K562 (cell line): Measurements from ENCODE around the gene ACBD6. TPM values are rescaled to one million over a fixed set of nuclear protein-coding genes. Genes with fewer than 3 reads are reported as not detected.
A peak's percentile ranks its signal among the peaks of the same experiment; 100 is the strongest.

Source experiments
- ATAC-seq: fragments of 200-7000 bp; cut with Tn5 transposase; 3 replicates; pipeline ENCODE4 v1.9.1; 2020; ENCODE audit warnings: moderate library complexity
- BruUV-seq: library from RNA; stranded (reverse); fragments of 400-500 nt; replicated peaks from 2 replicates; lab custom pipeline; 2021; lab: Mats Ljungman, UMichigan
- CTCF ChIA-PET: fragments of 300-600 bp; formaldehyde crosslinking; extraction: SDS; loops from one replicate; lab custom pipeline; 2021; ENCODE audit warnings: low intra/inter-chr PET ratio; lab: Yijun Ruan, JAX
- POLR2A ChIA-PET: fragments of 300-600, 350-650 bp; sonication (Branson Sonifier 250); formaldehyde crosslinking; extraction: SDS; loops from one replicate; lab custom pipeline; 2021; ENCODE audit warnings: antibody characterized with exemption, inconsistent platforms; lab: Yijun Ruan, JAX
- DNase-seq, 4 experiments: peaks; one replicate each; pipeline versions ENCODE4 v3.0.0 to v3.0.0-alpha.2; 2011 to 2018; ENCODE audit warnings: low spot score in 3 of 4, mixed read lengths in 3 of 4; ENCODE audit errors: extremely low read depth in 1 of 4
- FAIRE-seq: peaks from 2 replicates; lab custom pipeline; 2011; peaks lifted over from hg19 to GRCh38; lab: Jason Lieb, UNC
- H2AFZ ChIP-seq: 2 replicates; pipeline ENCODE4 v1.6.0; 2011; ENCODE audit warnings: low read depth, low read length, control low read depth, inconsistent platforms
- H3K27ac ChIP-seq: fragments of 200-600 bp; 3 replicates; pipeline ENCODE4 v1.8.0; 2011; ENCODE audit warnings: low read depth, mild to moderate bottlenecking, control low read depth, inconsistent platforms, low read length, moderate library complexity, mixed read lengths; ENCODE audit errors: extremely low read depth
- H3K27me3 ChIP-seq, 2 experiments: fragments of 300-600 bp in 1 of 2; 2 replicates in 1 of 2; 3 replicates in 1 of 2; pipeline versions ENCODE4 v1.6.0 to v1.8.0; 2011; ENCODE audit warnings: inconsistent platforms in 2 of 2, low read length in 2 of 2, mild to moderate bottlenecking in 1 of 2, mixed read lengths in 1 of 2, moderate library complexity in 1 of 2; ENCODE audit not compliant: control insufficient read depth in 2 of 2, insufficient read depth in 2 of 2
- H3K36me3 ChIP-seq: fragments of 300-600 bp; 3 replicates; pipeline ENCODE4 v1.8.0; 2011; ENCODE audit warnings: mild to moderate bottlenecking, low read length, inconsistent platforms; ENCODE audit not compliant: control insufficient read depth, insufficient read depth
- H3K4me1 ChIP-seq, 2 experiments: fragments of 200-600 bp in 1 of 2; replicated peaks in 1 of 2; 2 replicates in 1 of 2; 3 replicates in 1 of 2; pipeline versions ENCODE4 v1.5.1 to v1.8.0; 2011; ENCODE audit warnings: inconsistent platforms in 2 of 2, low read length in 2 of 2, mild to moderate bottlenecking in 1 of 2, mixed read lengths in 1 of 2, moderate library complexity in 1 of 2; ENCODE audit not compliant: control insufficient read depth in 2 of 2, insufficient read depth in 2 of 2
- H3K4me2 ChIP-seq: 2 replicates; pipeline ENCODE4 v1.6.1; 2011; ENCODE audit warnings: low read length, control low read depth, inconsistent platforms, mixed read lengths; ENCODE audit not compliant: insufficient read depth
- H3K4me3 ChIP-seq: fragments of 200-600 bp; sonication (generic), shearing (Covaris generic); 2 replicates; pipeline ENCODE4 v1.5.1; 2016; ENCODE audit warnings: control low read depth, inconsistent platforms
- H3K79me2 ChIP-seq: fragments of 200-600 bp; 3 replicates; pipeline ENCODE4 v1.8.0; 2011; ENCODE audit warnings: low read length, inconsistent platforms; ENCODE audit not compliant: control insufficient read depth, insufficient read depth
- H3K9ac ChIP-seq, 2 experiments: 2 replicates each; pipeline versions ENCODE4 v1.6.0 to v1.6.1; 2011; ENCODE audit warnings: low read depth in 2 of 2, low read length in 2 of 2, control low read depth in 1 of 2, inconsistent platforms in 1 of 2, mild to moderate bottlenecking in 1 of 2, mixed read lengths in 1 of 2; ENCODE audit not compliant: insufficient read depth in 1 of 2
- H3K9me1 ChIP-seq: one replicate; pipeline ENCODE4 v1.6.0; 2011; ENCODE audit warnings: inconsistent platforms, mild to moderate bottlenecking, low read length, moderate library complexity; ENCODE audit not compliant: control insufficient read depth, insufficient read depth
- H3K9me3 ChIP-seq: replicated peaks from 2 replicates; pipeline ENCODE4 v1.5.1; 2011; ENCODE audit warnings: low read depth, low read length, inconsistent platforms; ENCODE audit not compliant: control insufficient read depth, insufficient read depth
- H4K20me1 ChIP-seq: replicated peaks from 2 replicates; pipeline ENCODE4 v1.6.1; 2011; ENCODE audit warnings: low read length, inconsistent platforms, mixed read lengths; ENCODE audit not compliant: control insufficient read depth, insufficient read depth
- CBX3 ChIP-seq, 2 experiments: IDR thresholded peaks; 1 replicate in 1 of 2; 2 replicates in 1 of 2; pipeline ENCODE4 v1.6.1; 2012; ENCODE audit warnings: inconsistent platforms in 2 of 2, low read length in 2 of 2, borderline replicate concordance in 1 of 2, control low read depth in 1 of 2
- PHF21A ChIP-seq: fragments of 450-650 bp; IDR thresholded peaks from 2 replicates; pipeline ENCODE4 v1.6.1; 2017; ENCODE audit warnings: low read depth, borderline replicate concordance
- SMARCC2 ChIP-seq: fragments of 450-650 bp; IDR thresholded peaks from 2 replicates; pipeline ENCODE4 v1.6.1; 2017; ENCODE audit warnings: antibody characterized with exemption, moderate library complexity, mild to moderate bottlenecking, low read depth
- WHSC1 ChIP-seq: IDR thresholded peaks from one replicate; pipeline ENCODE4 v1.6.1; 2012; ENCODE audit warnings: low read length, control low read depth, inconsistent platforms
- ZNF316 ChIP-seq: fragments of 450-650 bp; IDR thresholded peaks from 2 replicates; pipeline ENCODE4 v1.6.1; 2016
- ZNF644 ChIP-seq: fragments of 200-800 bp; sonication (Bioruptor generic); IDR thresholded peaks from 2 replicates; pipeline ENCODE4 v1.6.1; 2016; ENCODE audit warnings: low read depth, missing genetic modification characterization, missing compliant biosample characterization
- whole genome bisulfite sequencing: fragments of 100-300 bp; shearing (Covaris generic); methylation state at CpG from one replicate; pipeline ENCODE4 v1.1.6; 2016; ENCODE audit warnings: low coverage, mixed read lengths; ENCODE audit not compliant: insufficient coverage; ENCODE audit errors: missing lambda C conversion rate; 5-methylcytosine and 5-hydroxymethylcytosine counted together
- in situ Hi-C: fragments of 300-500 bp; cut with MboI; formaldehyde crosslinking; loops from 4 replicates; pipeline ENCODE4 v1.15.0; 2018; ENCODE audit warnings: inconsistent platforms, mixed read lengths
- intact Hi-C: fragments of 100-400 bp; cut with micrococcal nuclease; formaldehyde crosslinking; loops from 2 replicates; pipeline ENCODE4 v1.14.2; 2022
- polyA plus RNA-seq, 8 experiments: library from polyadenylated mRNA; depleted of rRNA in 4 of 8; stranded (reverse) in 5 of 8; unstranded in 3 of 8; fragments of >200 nt; fragmentation: Nextera tagmentation in 2 of 8; fragmentation: Illumina TruSeq in 1 of 8; extraction: Ambion mirVana in 2 of 8; extraction: Trizol in 1 of 8; gene quantifications; 2 replicates each; pipeline versions ENCODE4 v1.2.1 to v1.2.3, GENCODE V29; 2011 to 2014; ENCODE audit warnings: inconsistent platforms in 1 of 8, missing spikeins in 1 of 8
- total RNA-seq, 7 experiments: library from RNA; depleted of rRNA in 6 of 7; stranded (reverse); fragments of >200 nt in 6 of 7; fragmentation: Illumina TruSeq in 2 of 7; extraction: Trizol in 2 of 7; gene quantifications; 2 replicates each; pipeline versions ENCODE4 v1.2.1 to v1.2.3, GENCODE V29; 2011 to 2021; ENCODE audit warnings: low replicate concordance in 1 of 7
- TF ChIP-seq, protein P1 (sequence below): fragments of 450-650 bp; IDR thresholded peaks from 2 replicates; pipeline ENCODE4 v1.6.1; 2016; ENCODE audit warnings: missing biosample characterization, missing genetic modification characterization

ACBD6 gene
- total and polyA plus RNA-seq, 9 of the 15 experiments (the other 6 are each of a cell fraction or from before 2014, with no cell fraction given) = 16.9 to 107 (median 77.7) TPM

DNA sequence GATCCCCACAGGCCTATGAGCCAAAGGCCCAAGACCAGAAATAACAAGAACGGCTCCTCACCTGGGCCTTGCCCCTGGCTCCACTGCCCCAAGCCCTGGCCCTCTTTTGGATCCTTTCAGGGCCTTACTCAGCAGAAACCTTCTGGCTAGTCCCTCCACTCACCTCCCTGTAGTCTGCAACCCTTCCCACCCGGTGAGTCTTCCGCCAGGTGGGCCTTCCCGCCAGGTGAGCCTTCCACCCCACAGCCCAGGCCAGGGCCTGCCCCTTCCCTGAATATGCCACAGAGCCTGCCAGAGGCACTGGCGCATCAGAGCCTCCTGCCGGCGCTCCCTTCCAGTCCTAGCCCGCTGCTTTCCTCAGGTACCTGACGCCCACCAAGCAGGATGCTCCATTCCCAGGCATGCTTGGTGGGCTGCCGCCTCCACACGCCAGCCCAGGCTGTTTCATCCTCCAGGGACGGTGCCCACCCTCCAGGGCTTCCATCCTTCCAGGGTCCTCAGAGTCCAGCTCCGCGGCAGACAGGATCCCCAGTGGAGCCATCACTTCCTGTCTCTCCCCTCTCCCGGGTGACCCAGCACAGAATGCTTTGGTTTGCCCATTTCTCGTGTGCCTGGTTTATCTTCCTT lies 251.4 kb downstream of the ACBD6 start:
- ChIA-PET CTCF (interaction anchor here (1.6 to 4.2 kb wide), 2 partner anchors 165 to 231 kb away, joined by 6 to 41 read pairs; no protein-coding TSS in a partner anchor), POLR2A (interaction anchor here (1.0 to 1.3 kb wide), 2 partner anchors 9 to 15 kb away, joined by 3 to 5 read pairs; no protein-coding TSS in a partner anchor)
- H3K9ac ChIP-seq = no peak overlapping the region
- no peaks in the 10 kb centered on the region for H3K9me3 ChIP-seq
- WGBS = 30% methylated on average over 16 of the region's 16 CpGs
- in situ Hi-C loops (loop anchor here (5.0 to 25.0 kb wide), 3 partner anchors 166 to 911 kb away; no protein-coding TSS in a partner anchor), intact Hi-C loops (loop anchor here (5.0 kb wide), 1 partner anchor 116 kb away; no protein-coding TSS in a partner anchor)
- peaks cover 4% of the 10 kb centered on the region; the same call in 1 of the 2 replicates for H4K20me1 ChIP-seq
- no peaks in the 10 kb centered on the region for H3K79me2 ChIP-seq
- no peak overlapping the region for H3K27ac ChIP-seq
- H3K4me1 ChIP-seq = peaks cover 0 to 21% of the 10 kb centered on the region in 2 experiments; a peak in 3 of 5 replicates
- no TSS peak for BruUV-seq
- DNase-seq = no peak
- 0 out of 2 replicates have a peak, but pooled peaks have one; percentile 12 for TF ChIP-seq ZNF316
- no peak for TF ChIP-seq CBX3 (IDR thresholded peaks at IDR 0.05; ENCODE audit: borderline replicate concordance in 1 of 2, low read length in 2 of 2)
- no peaks in the 10 kb centered on the region for H3K9me1 ChIP-seq
- ATAC-seq = no peak
- H3K4me3 ChIP-seq = no peak overlapping the region
- no peak overlapping the region for H2AFZ ChIP-seq
- H3K27me3 ChIP-seq = peaks cover 1 to 28% of the 10 kb centered on the region in 2 experiments; a peak in 3 of 5 replicates
- H3K36me3 ChIP-seq = no peaks in the 10 kb centered on the region
- no peak overlapping the region for H3K4me2 ChIP-seq
- no peak for FAIRE-seq

DNA sequence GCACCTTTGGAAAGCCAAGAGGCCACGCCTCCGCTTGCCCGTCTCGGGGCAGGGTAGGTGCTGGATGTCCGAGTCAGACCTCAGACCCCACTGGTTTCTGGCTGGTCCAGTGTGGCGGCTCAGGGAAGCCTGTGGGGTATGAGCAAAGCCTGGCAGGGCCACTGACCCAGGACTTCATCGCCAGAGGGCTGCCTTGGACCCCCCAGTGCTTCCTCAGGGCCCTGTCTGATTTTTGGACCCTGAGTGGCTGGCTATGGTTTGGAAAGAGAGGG lies 251.9 kb downstream of the ACBD6 start:
- in situ Hi-C loops = loop anchor here (5.0 to 25.0 kb wide), 3 partner anchors 167 to 912 kb away; no protein-coding TSS in a partner anchor
- CTCF ChIA-PET = interaction anchor here (1.6 kb wide), 1 partner anchor 232 kb away, joined by 6 read pairs; no protein-coding TSS in a partner anchor
- POLR2A ChIA-PET = interaction anchor here (0.6 kb wide), 1 partner anchor 465 kb away, joined by 3 read pairs; no protein-coding TSS in a partner anchor

More for the DNA sequence above, 251.9 kb downstream of the ACBD6 start:
- ATAC-seq = no peak
- TF ChIP-seq ZNF644 (tag) (no peak), SMARCC2 (no peak), WHSC1 (no peak), PHF21A (no peak)
- TF ChIP-seq, protein P1, sequence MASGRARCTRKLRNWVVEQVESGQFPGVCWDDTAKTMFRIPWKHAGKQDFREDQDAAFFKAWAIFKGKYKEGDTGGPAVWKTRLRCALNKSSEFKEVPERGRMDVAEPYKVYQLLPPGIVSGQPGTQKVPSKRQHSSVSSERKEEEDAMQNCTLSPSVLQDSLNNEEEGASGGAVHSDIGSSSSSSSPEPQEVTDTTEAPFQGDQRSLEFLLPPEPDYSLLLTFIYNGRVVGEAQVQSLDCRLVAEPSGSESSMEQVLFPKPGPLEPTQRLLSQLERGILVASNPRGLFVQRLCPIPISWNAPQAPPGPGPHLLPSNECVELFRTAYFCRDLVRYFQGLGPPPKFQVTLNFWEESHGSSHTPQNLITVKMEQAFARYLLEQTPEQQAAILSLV (tag) = no peak
- no peak for DNase-seq
- no peaks in the 10 kb centered on the region for H3K9me3 ChIP-seq
- WGBS = 28% methylated on average over 7 of the region's 7 CpGs
- 0 out of 4 replicates have a peak overlapping the region, but pooled peaks of 1 of the 2 experiments have one; percentile 15 for H3K9ac ChIP-seq
- no peak overlapping the region for H3K4me3 ChIP-seq
- H3K27ac ChIP-seq = no peak overlapping the region
- no peak overlapping the region for H2AFZ ChIP-seq
- H4K20me1 ChIP-seq = peaks cover 4% of the 10 kb centered on the region; the same call in 1 of the 2 replicates
- H3K27me3 ChIP-seq = peaks cover 0 to 27% of the 10 kb centered on the region in 2 experiments; a peak in 3 of 5 replicates
- FAIRE-seq = no peak
- BruUV-seq = no TSS peak
- H3K36me3 ChIP-seq = no peaks in the 10 kb centered on the region
- no peaks in the 10 kb centered on the region for H3K9me1 ChIP-seq
- no peaks in the 10 kb centered on the region for H3K79me2 ChIP-seq
- H3K4me1 ChIP-seq = peaks cover 0 to 21% of the 10 kb centered on the region in 2 experiments; a peak in 3 of 5 replicates
- H3K4me2 ChIP-seq = no peak overlapping the region
- intact Hi-C loops = loop anchor here (5.0 kb wide), 1 partner anchor 117 kb away; no protein-coding TSS in a partner anchor
